GM11168 (cell line): ENCODE measurements around the gene NEDD9.

Source experiments
- in situ Hi-C: fragments of 300-500 bp; cut with MboI; formaldehyde crosslinking; loops from one replicate; pipeline ENCODE4 v1.12.0; 2022; ENCODE audit warnings: low sequenced_read_pairs; ENCODE audit not compliant: unreplicated experiment

The NEDD9 gene, protein sequence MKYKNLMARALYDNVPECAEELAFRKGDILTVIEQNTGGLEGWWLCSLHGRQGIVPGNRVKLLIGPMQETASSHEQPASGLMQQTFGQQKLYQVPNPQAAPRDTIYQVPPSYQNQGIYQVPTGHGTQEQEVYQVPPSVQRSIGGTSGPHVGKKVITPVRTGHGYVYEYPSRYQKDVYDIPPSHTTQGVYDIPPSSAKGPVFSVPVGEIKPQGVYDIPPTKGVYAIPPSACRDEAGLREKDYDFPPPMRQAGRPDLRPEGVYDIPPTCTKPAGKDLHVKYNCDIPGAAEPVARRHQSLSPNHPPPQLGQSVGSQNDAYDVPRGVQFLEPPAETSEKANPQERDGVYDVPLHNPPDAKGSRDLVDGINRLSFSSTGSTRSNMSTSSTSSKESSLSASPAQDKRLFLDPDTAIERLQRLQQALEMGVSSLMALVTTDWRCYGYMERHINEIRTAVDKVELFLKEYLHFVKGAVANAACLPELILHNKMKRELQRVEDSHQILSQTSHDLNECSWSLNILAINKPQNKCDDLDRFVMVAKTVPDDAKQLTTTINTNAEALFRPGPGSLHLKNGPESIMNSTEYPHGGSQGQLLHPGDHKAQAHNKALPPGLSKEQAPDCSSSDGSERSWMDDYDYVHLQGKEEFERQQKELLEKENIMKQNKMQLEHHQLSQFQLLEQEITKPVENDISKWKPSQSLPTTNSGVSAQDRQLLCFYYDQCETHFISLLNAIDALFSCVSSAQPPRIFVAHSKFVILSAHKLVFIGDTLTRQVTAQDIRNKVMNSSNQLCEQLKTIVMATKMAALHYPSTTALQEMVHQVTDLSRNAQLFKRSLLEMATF

DNA sequence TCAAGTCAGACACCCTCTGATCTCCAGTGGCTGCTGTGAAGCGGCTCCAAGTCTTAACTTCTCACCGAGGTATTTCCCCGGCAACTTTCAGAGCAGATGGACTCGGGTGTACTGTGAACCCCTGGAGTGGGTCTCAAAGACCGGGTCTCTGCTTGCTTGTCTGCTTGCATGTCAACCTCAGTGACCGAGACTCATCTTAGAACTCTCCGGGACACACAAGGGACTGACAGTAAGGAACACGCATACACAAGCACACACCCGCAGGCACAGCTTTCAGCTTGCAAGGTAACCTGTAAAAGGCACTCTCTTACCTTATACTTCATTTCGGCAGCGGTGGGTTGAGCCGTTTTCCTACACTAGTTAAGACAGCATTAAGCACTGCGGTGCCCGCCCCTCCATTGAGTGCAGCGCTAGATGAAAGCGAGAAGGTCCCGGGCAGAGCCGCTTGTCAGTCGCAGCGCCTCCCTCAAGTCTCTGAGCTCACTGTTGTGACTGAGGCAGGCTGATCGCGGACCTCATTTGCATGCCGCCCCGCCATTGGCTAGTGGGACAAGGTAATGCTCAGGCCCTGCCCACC is at the start of gene NEDD9:
TSS of gene NEDD9 (minus strand) at position 476 of the 577 bp plus-strand sequence. CDS start at position 323, 153 bp downstream.
- in situ Hi-C loops: no loop called here

DNA sequence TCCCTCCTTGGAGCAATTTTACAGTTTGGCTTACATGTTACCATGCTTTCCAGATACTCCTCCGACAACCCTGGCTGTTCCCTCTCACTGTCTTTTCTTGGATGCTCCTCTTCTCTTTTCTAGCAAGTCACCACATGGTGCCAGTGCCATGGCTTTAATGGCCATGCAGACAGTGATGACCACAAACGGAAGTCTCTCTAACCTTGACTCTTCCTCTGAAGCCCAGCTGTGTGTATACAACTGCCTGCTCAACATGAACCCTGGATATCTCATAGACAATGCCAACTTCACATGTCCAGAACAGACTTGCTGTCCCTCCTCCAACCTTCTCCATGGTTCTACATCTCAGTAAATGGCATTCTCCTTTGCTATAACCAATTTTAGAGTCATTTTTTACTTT is 49.8 kb upstream of the NEDD9 start:
- in situ Hi-C loops: no loop called here

DNA sequence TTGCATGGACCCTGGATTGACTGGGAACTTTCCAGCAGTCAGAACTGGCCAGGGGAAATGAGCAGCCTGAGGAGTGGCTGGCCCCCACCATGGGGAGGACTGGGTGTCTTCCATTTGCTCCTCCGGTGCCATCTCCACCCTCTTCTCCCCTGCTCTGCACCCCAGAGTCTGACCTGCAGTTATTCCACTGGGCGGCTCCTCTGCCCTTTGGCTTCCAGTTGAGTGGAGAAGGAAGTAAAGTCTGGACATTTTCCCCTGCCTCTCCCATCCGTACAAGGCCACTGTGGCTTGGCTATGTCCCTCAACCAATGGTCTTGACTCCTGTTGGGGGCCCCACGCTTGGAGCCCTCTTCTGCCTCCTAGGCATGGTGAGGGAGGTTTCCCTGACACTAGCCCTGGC is 47.9 kb upstream of the NEDD9 start:
- in situ Hi-C loops: no loop called here

DNA sequence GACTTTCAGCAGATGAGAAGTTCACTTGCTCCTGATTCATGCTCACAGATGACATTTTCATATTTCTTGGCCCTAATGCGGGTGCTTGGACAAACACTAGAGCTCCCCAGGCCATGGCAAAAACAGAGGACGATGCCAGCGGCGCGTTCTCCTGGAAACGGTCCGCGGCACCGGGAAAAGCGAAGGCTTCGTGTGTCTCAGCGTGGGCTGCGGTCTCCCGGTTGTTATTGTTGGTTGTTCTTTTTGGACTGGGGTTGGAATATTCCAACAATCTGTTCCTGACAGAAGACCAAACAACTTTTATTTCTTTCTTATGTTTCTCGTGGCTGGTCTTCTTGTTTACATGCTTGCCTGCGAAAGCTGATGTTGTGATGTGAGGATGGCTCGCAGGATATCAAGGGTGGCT is 46.8 kb upstream of the NEDD9 start:
- in situ Hi-C loops: no loop called here

DNA sequence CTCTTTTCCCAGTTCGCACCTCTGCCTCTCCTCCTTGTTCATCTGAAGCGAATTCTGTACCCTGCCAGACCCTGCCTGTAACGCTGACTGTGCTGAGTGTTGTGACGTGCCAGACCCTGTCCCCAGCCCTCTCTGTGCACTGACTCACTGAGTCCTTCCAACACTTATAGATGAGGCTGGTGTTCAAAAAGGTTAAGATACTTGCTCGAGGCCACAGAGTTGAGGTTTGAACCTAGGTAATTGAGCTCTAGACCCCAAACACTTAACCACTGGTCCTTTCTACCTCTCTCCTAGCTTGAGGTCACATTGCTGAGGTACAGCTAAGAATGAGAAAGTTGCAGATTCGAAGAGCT is 45.7 kb upstream of the NEDD9 start:
- in situ Hi-C loops: no loop called here

DNA sequence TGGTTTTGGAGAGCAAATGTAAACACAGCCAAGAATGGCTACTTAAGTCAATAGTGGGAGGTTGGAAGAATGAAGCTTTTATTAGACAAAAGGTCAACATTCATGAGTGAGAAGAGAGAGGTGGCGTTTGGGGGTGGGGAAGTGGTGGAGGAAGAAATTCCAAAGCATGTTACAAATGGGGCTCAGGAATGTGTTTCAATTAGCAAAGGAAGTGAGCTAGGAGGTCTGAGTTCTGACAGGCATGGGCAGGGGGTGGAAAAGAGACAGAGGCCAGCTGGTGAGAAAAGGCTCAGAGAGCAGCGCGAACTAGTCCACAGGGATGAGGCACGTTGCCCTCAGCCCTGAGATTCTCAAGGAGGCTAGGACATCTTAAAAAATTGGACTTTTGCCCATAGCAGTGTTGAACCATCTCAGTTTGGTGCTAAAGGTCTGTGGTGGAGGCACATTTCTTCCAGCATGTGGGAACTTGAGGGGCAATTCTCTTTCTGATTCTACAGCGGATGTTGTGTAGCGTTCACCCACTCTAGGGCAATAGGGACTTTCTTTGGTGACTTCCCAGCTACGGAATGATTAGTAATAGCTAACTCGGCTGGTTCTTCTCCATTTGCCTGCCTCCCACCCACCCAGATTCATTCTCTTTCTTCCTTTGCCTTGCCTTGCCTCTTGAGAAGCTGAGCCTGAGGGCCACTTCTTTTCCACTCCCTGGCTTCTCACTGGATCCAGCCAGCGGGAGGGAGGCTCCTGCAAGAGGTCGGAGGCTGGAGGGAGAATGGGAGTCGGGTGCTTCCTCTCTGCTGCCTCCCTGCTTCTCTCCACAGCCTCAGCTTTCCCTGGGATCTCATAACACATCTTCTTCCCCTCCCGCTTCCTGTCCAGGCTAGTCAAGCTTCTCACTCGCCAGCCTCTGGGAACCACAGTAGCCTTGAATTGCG is 45.1 kb upstream of the NEDD9 start:
- in situ Hi-C loops: no loop called here

DNA sequence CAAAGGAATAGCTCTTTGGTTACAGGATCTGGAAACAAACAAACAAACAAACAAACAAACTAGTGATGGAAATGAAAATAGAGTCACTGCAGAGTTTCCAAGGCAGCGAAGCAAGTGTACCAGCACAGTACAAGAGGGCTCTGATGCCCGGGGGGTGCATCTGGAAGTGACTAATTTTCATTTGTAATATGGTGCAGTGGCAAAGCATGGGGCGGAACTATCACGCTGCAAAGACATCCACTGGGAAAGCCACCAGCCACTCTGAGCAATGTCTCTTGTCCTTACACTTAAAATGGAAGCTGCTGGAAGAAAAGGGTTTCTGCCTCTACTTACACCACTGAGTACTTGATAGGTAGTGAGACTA is 44.4 kb upstream of the NEDD9 start:
- in situ Hi-C loops: no loop called here

DNA sequence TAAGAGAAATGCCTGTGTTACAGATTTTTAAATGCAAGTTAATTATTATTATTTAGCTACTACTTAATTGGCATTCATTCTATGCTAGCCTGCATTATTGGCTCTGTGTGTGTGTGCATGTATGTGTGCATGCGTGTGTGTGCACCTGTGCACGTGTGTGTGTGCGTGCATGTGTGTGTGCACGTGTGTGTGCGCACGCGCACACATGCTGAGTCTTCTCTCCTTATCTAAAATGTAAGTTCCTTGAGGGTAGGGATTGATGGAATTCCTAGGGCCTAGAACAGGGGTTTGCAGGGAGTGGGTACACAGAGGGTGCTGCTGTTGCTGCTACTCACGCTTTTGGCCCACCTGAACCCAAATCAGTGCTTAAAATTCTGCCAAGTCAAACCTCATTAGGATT is 43.8 kb upstream of the NEDD9 start:
- in situ Hi-C loops: no loop called here

DNA sequence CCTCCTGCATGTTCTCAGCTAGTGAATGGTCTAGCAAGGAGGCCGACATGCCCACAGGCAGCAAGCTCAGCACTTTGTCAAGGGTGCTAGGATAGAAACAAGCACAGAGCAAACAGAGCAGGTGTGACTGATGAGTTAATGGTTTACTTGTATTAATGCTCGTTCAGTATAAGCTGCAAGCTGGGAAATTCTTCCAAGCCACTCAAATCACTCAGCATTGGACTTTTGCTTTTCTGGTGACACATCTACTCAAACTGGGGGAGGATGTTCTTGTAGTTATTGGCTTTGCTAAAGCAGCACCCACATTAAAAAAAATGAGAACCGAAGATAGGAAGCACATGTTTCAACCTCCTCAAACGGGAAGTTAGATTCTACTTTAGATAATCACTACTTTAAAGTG is 43.1 kb upstream of the NEDD9 start:
- in situ Hi-C loops: no loop called here

DNA sequence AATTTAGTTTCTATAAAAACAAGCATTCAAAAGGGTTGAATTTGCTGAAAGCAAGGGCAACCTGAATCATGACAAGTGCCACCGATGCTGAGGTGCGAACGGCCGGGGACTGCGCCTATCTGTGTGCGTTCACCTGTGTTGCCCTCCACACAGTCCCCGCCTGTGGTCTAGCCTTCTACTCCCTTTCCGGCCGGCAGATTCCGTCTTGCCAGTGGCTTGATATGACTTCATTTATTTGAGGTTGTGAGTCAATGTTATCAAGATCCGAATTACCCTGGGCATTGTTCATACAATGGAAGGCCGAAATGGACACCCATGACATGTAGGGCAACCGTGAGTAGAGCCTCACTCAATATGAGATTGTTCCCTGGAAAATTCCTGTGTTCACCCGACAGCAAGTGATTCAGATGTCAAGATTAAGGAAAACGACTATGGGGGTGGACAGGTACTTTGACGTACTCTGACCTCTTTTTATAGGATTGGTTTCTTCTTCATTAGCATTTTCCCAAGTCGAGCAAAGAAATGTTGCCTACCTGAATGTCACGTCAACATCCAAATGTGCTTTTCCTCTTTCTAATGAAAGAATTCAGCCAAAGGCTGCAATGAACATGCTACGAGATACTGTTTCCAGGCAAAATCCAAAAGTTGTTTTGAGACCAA is 41.1 kb upstream of the NEDD9 start:
- in situ Hi-C loops: no loop called here

DNA sequence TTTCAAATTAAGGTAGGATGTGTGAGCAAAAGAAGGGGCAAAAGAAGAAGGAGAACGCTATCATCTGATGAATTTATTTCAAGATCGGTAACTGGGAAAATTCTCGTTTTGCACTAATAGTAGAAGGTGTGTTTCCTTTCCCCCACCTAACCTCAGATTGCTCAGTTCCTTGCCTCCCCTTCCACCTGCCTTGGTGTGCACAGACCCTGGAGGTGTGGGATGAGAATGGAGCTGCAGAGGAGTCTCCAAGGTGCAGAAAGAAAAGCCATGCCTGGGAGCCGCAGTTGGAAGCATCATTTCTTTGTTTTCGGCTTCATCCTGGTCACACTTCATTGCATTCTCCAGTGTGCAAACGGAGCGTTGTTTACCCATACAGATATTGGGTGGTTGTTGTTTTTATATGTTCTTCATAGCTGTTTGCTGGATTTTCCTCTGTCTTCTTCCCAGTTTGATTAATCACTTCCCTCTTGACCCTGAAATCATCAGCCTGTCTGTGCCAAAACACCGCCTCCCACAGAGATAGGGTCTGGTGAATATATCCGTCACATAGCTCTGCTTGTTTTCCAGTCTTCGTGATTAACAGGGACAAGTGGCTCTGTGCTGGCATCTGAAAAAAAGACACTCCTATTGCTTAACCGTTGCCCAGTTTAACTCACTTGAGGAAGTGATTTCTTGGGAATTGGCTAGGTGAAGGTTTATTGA is 40.2 kb upstream of the NEDD9 start:
- in situ Hi-C loops: no loop called here

DNA sequence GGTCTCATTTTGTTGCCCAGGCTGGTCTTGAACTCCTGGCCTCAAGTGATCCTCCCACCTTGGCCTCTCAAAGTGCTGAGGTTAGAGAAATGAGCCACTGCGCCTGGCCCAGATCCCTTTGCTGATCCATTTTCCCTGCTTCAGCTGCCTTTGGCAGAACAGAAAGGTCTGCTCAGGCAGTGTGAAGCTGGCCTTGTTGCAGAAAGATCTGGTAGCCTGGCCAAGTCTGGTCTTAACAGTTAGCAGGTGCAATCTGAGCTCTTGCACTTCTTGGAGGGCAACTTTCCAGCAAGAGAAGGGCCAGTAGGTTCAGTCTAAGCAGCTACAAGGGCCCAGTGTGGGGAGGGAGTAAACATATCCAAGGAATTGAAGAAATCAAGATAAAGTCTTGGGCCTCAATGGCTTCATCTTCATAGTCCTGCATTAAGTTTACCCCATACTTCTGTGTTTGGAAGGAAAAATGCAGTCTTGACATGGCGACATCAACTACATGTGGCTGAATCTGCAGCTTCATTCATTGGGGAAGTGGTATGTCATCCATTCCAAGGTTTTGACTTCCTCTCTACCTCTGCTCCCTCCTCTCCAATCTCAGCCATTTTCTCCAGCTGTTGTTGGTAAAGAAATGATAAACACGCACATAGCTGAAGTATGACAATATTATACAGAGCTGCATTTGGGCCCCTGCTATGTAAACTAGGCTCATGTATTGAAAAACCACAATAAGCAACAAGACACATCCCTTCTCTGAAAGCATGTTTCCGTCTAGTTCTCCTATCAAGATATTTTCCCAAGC is 39.0 kb upstream of the NEDD9 start:
- in situ Hi-C loops: no loop called here

DNA sequence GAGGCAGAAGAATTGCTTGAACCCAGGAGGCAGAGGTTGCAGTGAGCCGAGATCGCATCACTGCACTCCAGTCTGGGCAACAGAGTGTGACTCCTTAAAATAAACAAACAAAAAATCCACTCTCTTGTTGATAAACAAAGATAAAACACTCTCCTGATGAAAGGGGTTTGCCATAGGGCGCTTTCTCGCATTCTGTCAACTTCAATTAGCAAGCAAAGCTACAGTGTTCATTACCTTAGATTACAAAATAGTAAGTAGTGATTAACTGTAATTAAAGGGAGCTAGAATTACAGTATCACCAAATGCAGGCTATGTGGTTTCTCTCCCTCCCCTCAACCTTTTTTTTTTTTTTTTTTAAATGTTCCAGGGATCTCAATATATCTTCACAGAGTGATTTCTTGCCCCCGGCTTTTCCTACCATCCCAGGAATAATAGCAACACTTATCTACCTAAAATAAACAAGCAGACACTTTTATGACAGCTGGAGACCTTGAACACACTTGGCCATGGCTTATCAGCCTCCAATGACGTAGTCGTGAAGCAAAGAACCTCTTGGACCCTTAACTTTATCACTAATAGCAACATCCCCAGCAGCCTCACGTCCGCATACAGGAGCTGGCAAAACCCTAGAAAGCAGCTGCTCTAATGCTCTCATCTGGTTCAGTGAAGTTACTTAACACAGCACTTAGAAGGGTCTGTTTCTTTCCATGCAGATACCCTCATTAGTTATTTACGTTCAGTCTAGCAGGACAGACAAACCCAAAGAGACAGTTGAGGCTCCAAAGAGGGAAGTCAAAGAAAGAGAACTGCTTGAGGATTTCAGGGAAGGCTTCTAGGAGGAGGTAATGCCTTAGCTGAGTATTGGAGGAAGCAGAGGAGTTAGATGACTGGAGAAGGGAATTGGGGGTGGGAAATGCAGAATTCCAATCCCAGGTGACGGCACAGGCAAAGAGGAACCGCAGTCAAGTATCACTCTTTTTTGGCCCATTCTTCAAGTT is 37.9 kb upstream of the NEDD9 start:
- in situ Hi-C loops: no loop called here

DNA sequence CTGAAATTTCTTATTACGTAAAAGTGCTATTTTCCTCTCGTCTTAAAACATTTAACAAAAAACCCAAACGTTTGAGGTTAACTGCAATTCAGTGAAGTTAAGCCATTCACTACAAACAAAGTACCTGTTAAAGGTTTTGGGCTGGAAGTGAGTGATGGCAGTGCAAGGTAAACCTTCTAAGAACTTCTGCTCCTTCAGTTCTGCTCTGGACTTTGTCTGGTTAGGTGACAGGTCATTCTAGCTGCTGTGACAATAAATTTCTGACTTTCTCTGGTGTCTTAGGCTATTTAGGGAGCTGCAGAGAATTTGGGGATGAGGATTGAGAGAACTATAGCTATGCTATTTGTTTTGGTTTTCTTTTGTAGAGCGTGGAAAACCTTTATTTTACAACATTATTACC is 36.5 kb upstream of the NEDD9 start:
- in situ Hi-C loops: no loop called here

DNA sequence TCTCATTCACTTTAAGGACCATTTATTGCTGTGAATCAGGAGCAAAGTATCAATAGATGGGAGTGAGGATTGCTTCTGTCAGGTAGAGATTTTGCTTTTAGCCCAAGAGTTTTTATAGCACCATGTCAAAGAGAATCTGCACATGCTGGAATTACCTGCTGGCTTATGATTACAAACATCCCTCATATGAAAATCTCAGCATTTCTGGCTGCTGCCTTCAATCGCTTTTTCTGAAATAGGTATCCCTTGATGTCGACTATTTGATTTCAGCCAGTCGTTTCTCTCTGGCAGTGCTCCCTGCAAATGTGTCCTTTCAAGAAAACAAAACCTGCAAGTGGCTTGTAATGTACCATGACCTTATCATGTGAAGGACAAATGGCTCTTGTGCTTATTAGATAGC is 34.5 kb upstream of the NEDD9 start:
- in situ Hi-C loops: no loop called here

DNA sequence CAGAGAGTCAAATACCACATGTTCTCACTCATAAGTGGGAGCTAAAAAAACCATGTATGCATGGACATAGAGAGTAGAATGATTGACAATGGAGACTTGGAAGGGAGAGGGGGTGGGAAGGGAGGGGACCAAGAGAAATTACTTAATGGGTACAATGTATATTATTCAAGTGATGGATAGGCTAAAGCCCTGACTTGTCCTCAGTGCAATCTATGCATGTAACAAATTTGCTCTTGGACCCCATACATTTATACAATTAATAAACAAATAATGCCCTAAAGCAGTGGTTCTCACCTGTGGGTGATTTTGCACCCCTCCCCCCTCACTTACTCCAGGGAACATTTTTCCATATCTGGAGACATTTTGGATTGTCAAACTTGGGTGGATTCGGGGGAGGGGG is 33.5 kb upstream of the NEDD9 start:
- in situ Hi-C loops: no loop called here

DNA sequence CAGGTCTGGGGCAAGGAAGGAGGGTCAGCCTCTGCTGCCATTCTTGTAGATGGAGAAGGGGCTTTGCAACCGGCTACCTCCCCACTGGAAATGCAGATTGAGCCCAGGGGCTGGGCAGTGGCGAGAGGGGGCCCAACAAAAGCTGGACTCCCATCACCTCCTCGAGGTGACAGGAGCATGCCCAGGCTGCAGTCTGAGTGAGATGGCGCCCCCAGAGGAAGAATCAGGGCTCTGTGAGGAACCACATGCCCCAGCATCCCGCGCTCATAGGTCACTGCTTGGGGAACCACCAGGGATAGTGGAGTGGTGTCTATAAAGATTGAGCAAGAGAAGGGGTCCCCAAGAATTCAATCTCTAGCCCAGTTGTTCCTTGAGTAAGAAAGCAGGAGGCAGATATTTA is 31.6 kb upstream of the NEDD9 start:
- in situ Hi-C loops: no loop called here
